Measurements from ENCODE around the gene PTPN4. TPM values are rescaled to one million over a fixed set of nuclear protein-coding genes. Genes with fewer than 3 reads are reported as not detected.

Gene PTPN4
- total and polyA plus RNA-seq, 9 donors: 3.4 to 45.7 (median 35.2) TPM

- 95 to 100% (median 98%) methylated on average over 1 of the region's 1 CpG for WGBS, 3 donors
- intact Hi-C loops (cut with DNase I): no loop called here
- no peaks in the 10 kb centered on the region for H3K36me3 ChIP-seq
- no peak overlapping the region for H3K4me3 ChIP-seq
- TF ChIP-seq POLR2A (IDR thresholded peaks at IDR 0.05) (no peak), EP300 (IDR thresholded peaks at IDR 0.05) (no peak), CTCF (IDR thresholded peaks at IDR 0.05) (no peak)
- no peaks in the 10 kb centered on the region for H3K27me3 ChIP-seq
- no peak overlapping the region for H3K27ac ChIP-seq
- H3K4me1 ChIP-seq (ENCODE audit: insufficient read depth): peaks cover 5% of the 10 kb centered on the region
- no peak for DNase-seq
- H3K9me3 ChIP-seq: no peaks in the 10 kb centered on the region
Observed at GRCh38 chr2:119753930-119754321, 5.8 kb upstream of the PTPN4 start.

- Histone ChIP-seq H3K9me3 (no peaks in the 10 kb centered on the region), H3K36me3 (no peaks in the 10 kb centered on the region), H3K4me3 (no peak overlapping the region), H3K4me1 (ENCODE audit: insufficient read depth) (peaks cover 5% of the 10 kb centered on the region), H3K27ac (no peak overlapping the region), H3K27me3 (no peaks in the 10 kb centered on the region)
- TF ChIP-seq CTCF (IDR thresholded peaks at IDR 0.05) (no peak), EP300 (IDR thresholded peaks at IDR 0.05) (no peak), POLR2A (IDR thresholded peaks at IDR 0.05) (no peak)
- DNase-seq: no peak
- intact Hi-C loops (cut with DNase I): no loop called here
- WGBS, 3 donors: 84 to 92% (median 86%) methylated on average over 1 of the region's 1 CpG
Observed at GRCh38 chr2:119755906-119756305, 3.8 kb upstream of the PTPN4 start.

- TF ChIP-seq EP300 (IDR thresholded peaks at IDR 0.05) (no peak), CTCF (IDR thresholded peaks at IDR 0.05) (no peak), POLR2A (IDR thresholded peaks at IDR 0.05) (no peak)
- 14 to 25% (median 17%) methylated on average over 5 of the region's 5 CpGs for WGBS, 3 donors
- Histone ChIP-seq H3K4me1 (ENCODE audit: insufficient read depth) (peaks cover 5% of the 10 kb centered on the region), H3K36me3 (no peaks in the 10 kb centered on the region), H3K27ac (peak overlapping the region in 1 of 2 donors; percentile 35), H3K4me3 (no peak overlapping the region), H3K27me3 (no peaks in the 10 kb centered on the region), H3K9me3 (no peaks in the 10 kb centered on the region)
- intact Hi-C loops (cut with DNase I): no loop called here
- peak; percentile 75 to 87 (median 85) for DNase-seq
Observed at GRCh38 chr2:119756837-119757236, 2.9 kb upstream of the PTPN4 start.

- no peak for TF ChIP-seq POLR2A (IDR thresholded peaks at IDR 0.05)
- TF ChIP-seq CTCF (IDR thresholded peaks at IDR 0.05): no peak
- TF ChIP-seq EP300 (IDR thresholded peaks at IDR 0.05): no peak
- H3K36me3 ChIP-seq: no peaks in the 10 kb centered on the region
- no peaks in the 10 kb centered on the region for H3K9me3 ChIP-seq
- WGBS, 3 donors: 40 to 43% (median 42%) methylated on average over 13 of the region's 13 CpGs
- H3K4me3 ChIP-seq: peak overlapping the region; percentile 81
- peak overlapping the region in 1 of 2 donors; percentile 94 for H3K27ac ChIP-seq
- intact Hi-C loops (cut with DNase I): no loop called here
- H3K4me1 ChIP-seq (ENCODE audit: insufficient read depth): peaks cover 5% of the 10 kb centered on the region
- H3K27me3 ChIP-seq: no peaks in the 10 kb centered on the region
- no peak for DNase-seq
Observed at GRCh38 chr2:119758881-119759450, 756 bp upstream of the PTPN4 start.

Measured in ovary (tissue), 9 donors.